WTC11 (cell line): ENCODE measurements around the gene RWDD3. TPM values are rescaled to one million over a fixed set of nuclear protein-coding genes. Genes with fewer than 3 reads are reported as not detected.

Source experiments
- ATAC-seq: fragments of 200-7000 bp; cut with Tn5 transposase; 2 replicates; pipeline ENCODE4 v1.10.0; 2021; ENCODE audit warnings: mild to moderate bottlenecking, moderate library complexity
- CTCF ChIA-PET: fragments of 300-600 bp; sonication (Branson Sonifier 250); formaldehyde crosslinking; loops from one replicate; lab custom pipeline; 2021; ENCODE audit warnings: antibody characterized with exemption; lab: Charles Lee
- POLR2A ChIA-PET: fragments of 350-600 bp; sonication (Branson Sonifier 250); formaldehyde crosslinking; loops from one replicate; lab custom pipeline; 2021; ENCODE audit warnings: antibody characterized with exemption; lab: Charles Lee
- DNase-seq: peaks from one replicate; pipeline ENCODE4 v3.0.0; 2021; ENCODE audit warnings: low spot score
- H3K27ac Mint-ChIP-seq: 2 replicates; pipeline ENCODE4 v1.8.0; 2021; ENCODE audit warnings: mixed read lengths
- H3K27me3 Mint-ChIP-seq: 2 replicates; pipeline ENCODE4 v1.8.0; 2021; ENCODE audit warnings: low read depth, mild to moderate bottlenecking, moderate library complexity, mixed read lengths
- H3K36me3 Mint-ChIP-seq: 2 replicates; pipeline ENCODE4 v1.8.0; 2021; ENCODE audit warnings: mixed read lengths
- H3K4me1 Mint-ChIP-seq: 2 replicates; pipeline ENCODE4 v1.8.0; 2022; ENCODE audit warnings: mixed read lengths
- H3K4me3 Mint-ChIP-seq: 2 replicates; pipeline ENCODE4 v1.8.0; 2021; ENCODE audit warnings: mild to moderate bottlenecking, moderate library complexity, mixed read lengths
- H3K9me3 Mint-ChIP-seq: 2 replicates; pipeline ENCODE4 v1.8.0; 2021; ENCODE audit warnings: mixed read lengths
- AFF4 ChIP-seq: sonication (generic); formaldehyde crosslinking; IDR thresholded peaks from 2 replicates; pipeline ENCODE4 v1.8.1; 2023; ENCODE audit warnings: mild to moderate bottlenecking, missing genetic modification reagents, borderline replicate concordance
- ATF1 ChIP-seq: sonication (generic); formaldehyde crosslinking; IDR thresholded peaks from 2 replicates; pipeline ENCODE4 v1.8.1; 2023; ENCODE audit warnings: mild to moderate bottlenecking, moderate library complexity, missing genetic modification reagents
- CREM ChIP-seq: sonication (generic); formaldehyde crosslinking; IDR thresholded peaks from 2 replicates; pipeline ENCODE4 v1.8.1; 2022; ENCODE audit warnings: mild to moderate bottlenecking, missing genetic modification reagents, moderate library complexity
- CTCF ChIP-seq: fragments of 200-600 bp; IDR thresholded peaks from 2 replicates; pipeline ENCODE4 v1.8.0; 2022; ENCODE audit warnings: antibody characterized with exemption
- E2F1 ChIP-seq: sonication (generic); formaldehyde crosslinking; IDR thresholded peaks from 2 replicates; pipeline ENCODE4 v1.8.0; 2022; ENCODE audit warnings: mild to moderate bottlenecking, missing genetic modification reagents
- EMX1 ChIP-seq: fragments of 250-450 bp; sonication (Bioruptor Pico); IDR thresholded peaks from 2 replicates; pipeline ENCODE4 v1.8.0; 2021; ENCODE audit warnings: mild to moderate bottlenecking
- ESRRA ChIP-seq: sonication (generic); formaldehyde crosslinking; IDR thresholded peaks from 2 replicates; pipeline ENCODE4 v1.8.1; 2022; ENCODE audit warnings: mild to moderate bottlenecking, missing genetic modification reagents, borderline replicate concordance
- FOXP1 ChIP-seq: sonication (generic); formaldehyde crosslinking; IDR thresholded peaks from 2 replicates; pipeline ENCODE4 v1.8.0; 2022; ENCODE audit warnings: missing genetic modification reagents, mild to moderate bottlenecking, moderate library complexity, borderline replicate concordance
- GRHL2 ChIP-seq: fragments of 250-450 bp; sonication (Bioruptor Pico); IDR thresholded peaks from 2 replicates; pipeline ENCODE4 v1.8.0; 2022; ENCODE audit warnings: mild to moderate bottlenecking, moderate library complexity; ENCODE audit not compliant: insufficient replicate concordance, severe bottlenecking
- GTF2I ChIP-seq: fragments of 250-450 bp; sonication (Bioruptor Pico); conservative IDR thresholded peaks from 2 replicates; pipeline ENCODE4 v1.4.0; 2021; ENCODE audit warnings: mild to moderate bottlenecking
- HMGA2 ChIP-seq: fragments of 250-450 bp; sonication (Bioruptor Pico); IDR thresholded peaks from 2 replicates; pipeline ENCODE4 v1.4.0; 2021; ENCODE audit warnings: mild to moderate bottlenecking, moderate library complexity
- JUN ChIP-seq: sonication (generic); formaldehyde crosslinking; IDR thresholded peaks from 2 replicates; pipeline ENCODE4 v1.8.0; 2023; ENCODE audit warnings: mild to moderate bottlenecking, missing genetic modification reagents
- MXD4 ChIP-seq: fragments of 250-450 bp; sonication (Bioruptor Pico); IDR thresholded peaks from 2 replicates; pipeline ENCODE4 v1.8.0; 2021; ENCODE audit warnings: mild to moderate bottlenecking, moderate library complexity, borderline replicate concordance
- NFATC4 ChIP-seq: fragments of 250-450 bp; sonication (Bioruptor Pico); IDR thresholded peaks from 2 replicates; pipeline ENCODE4 v1.9.0; 2021; ENCODE audit warnings: mild to moderate bottlenecking
- NR1H2 ChIP-seq: sonication (generic); formaldehyde crosslinking; IDR thresholded peaks from 2 replicates; pipeline ENCODE4 v1.9.0; 2021; ENCODE audit warnings: mild to moderate bottlenecking, moderate library complexity, missing genetic modification reagents
- OVOL2 ChIP-seq: fragments of 250-450 bp; sonication (Bioruptor Pico); IDR thresholded peaks from 2 replicates; pipeline ENCODE4 v1.9.0; 2021; ENCODE audit warnings: mild to moderate bottlenecking, borderline replicate concordance
- PRRX2 ChIP-seq: fragments of 250-450 bp; sonication (Bioruptor Pico); IDR thresholded peaks from 2 replicates; pipeline ENCODE4 v1.8.0; 2021; ENCODE audit warnings: mild to moderate bottlenecking
- RORB ChIP-seq: fragments of 250-450 bp; sonication (Bioruptor Pico); IDR thresholded peaks from 2 replicates; pipeline ENCODE4 v1.9.0; 2021; ENCODE audit warnings: mild to moderate bottlenecking
- SMAD3 ChIP-seq: sonication (generic); formaldehyde crosslinking; IDR thresholded peaks from 2 replicates; pipeline ENCODE4 v1.8.0; 2022; ENCODE audit warnings: missing genetic modification reagents, mild to moderate bottlenecking, borderline replicate concordance
- SMAD4 ChIP-seq: sonication (generic); formaldehyde crosslinking; IDR thresholded peaks from 2 replicates; pipeline ENCODE4 v1.8.0; 2022; ENCODE audit warnings: mild to moderate bottlenecking, missing genetic modification reagents
- SP1 ChIP-seq: sonication (generic); formaldehyde crosslinking; conservative IDR thresholded peaks from 2 replicates; pipeline ENCODE4 v1.8.1; 2022; ENCODE audit warnings: missing genetic modification reagents
- TEAD4 ChIP-seq: sonication (generic); formaldehyde crosslinking; IDR thresholded peaks from 2 replicates; pipeline ENCODE4 v1.8.0; 2022; ENCODE audit warnings: mild to moderate bottlenecking, missing genetic modification reagents
- USF1 ChIP-seq: sonication (generic); formaldehyde crosslinking; IDR thresholded peaks from 2 replicates; pipeline ENCODE4 v1.8.0; 2022; ENCODE audit warnings: mild to moderate bottlenecking, missing genetic modification reagents
- USF2 ChIP-seq: sonication (generic); formaldehyde crosslinking; IDR thresholded peaks from 2 replicates; pipeline ENCODE4 v1.8.1; 2023; ENCODE audit warnings: mild to moderate bottlenecking, missing genetic modification reagents, moderate library complexity
- ZNF263 ChIP-seq: sonication (generic); formaldehyde crosslinking; IDR thresholded peaks from 2 replicates; pipeline ENCODE4 v1.8.1; 2022; ENCODE audit warnings: low read depth, mild to moderate bottlenecking, moderate library complexity, missing genetic modification reagents
- ZNF416 ChIP-seq: fragments of 250-450 bp; sonication (Bioruptor Pico); IDR thresholded peaks from 2 replicates; pipeline ENCODE4 v1.9.0; 2021; ENCODE audit warnings: mild to moderate bottlenecking, inconsistent platforms
- total RNA-seq: library from RNA; stranded (reverse); gene quantifications from 3 replicates; pipeline ENCODE4 v1.2.3, GENCODE V29; 2021

RWDD3 gene
- total RNA-seq, 1 experiment from 2014 or later: 13.9 TPM

GRCh38 chr1:95207223-95207935, 26.6 kb upstream of the RWDD3 start:
- H3K4me1 Mint-ChIP-seq: peaks cover 3% of the 10 kb centered on the region; the same call in 1 of the 2 replicates
- POLR2A ChIA-PET: no interaction called here
- no peaks in the 10 kb centered on the region for H3K27me3 Mint-ChIP-seq
- CTCF ChIA-PET: interaction anchor here (0.9 kb wide), 1 partner anchor 27 kb away, joined by 5 read pairs; the partner anchor contains the start of gene RWDD3
- no peak for ATAC-seq
- H3K4me3 Mint-ChIP-seq: no peak overlapping the region
- no peaks in the 10 kb centered on the region for H3K36me3 Mint-ChIP-seq
- TF ChIP-seq SMAD3 (CRISPR knock-in tag) (no peak), ATF1 (CRISPR knock-in tag) (no peak), HMGA2 (no peak), CTCF (no peak), GRHL2 (CRISPR knock-in tag) (no peak), SP1 (no peak), ZNF263 (no peak), AFF4 (CRISPR knock-in tag) (no peak), RORB (CRISPR knock-in tag) (no peak), NR1H2 (CRISPR knock-in tag) (no peak), ZNF416 (CRISPR knock-in tag) (no peak), NFATC4 (CRISPR knock-in tag) (no peak), PRRX2 (no peak), JUN (CRISPR knock-in tag) (no peak)
- TF ChIP-seq, all 79 proteins: peak for 0
- Mint-ChIP-seq H3K27ac (no peak overlapping the region), H3K9me3 (peaks cover 4% of the 10 kb centered on the region)
- no peak for DNase-seq

- Mint-ChIP-seq H3K36me3 (no peaks in the 10 kb centered on the region), H3K4me3 (no peak overlapping the region), H3K27ac (no peak overlapping the region), H3K27me3 (no peaks in the 10 kb centered on the region), H3K4me1 (peaks cover 3% of the 10 kb centered on the region; the same call in 1 of the 2 replicates), H3K9me3 (peaks cover 4% of the 10 kb centered on the region)
- no peak for ATAC-seq
- POLR2A ChIA-PET: no interaction called here
- DNase-seq: no peak
- CTCF ChIA-PET: no interaction called here
- TF ChIP-seq RORB (CRISPR knock-in tag) (no peak), TEAD4 (no peak), USF2 (no peak), ESRRA (CRISPR knock-in tag) (no peak), SP1 (no peak), MXD4 (CRISPR knock-in tag) (no peak), EMX1 (no peak), E2F1 (CRISPR knock-in tag) (no peak), SMAD4 (no peak), USF1 (CRISPR knock-in tag) (no peak), OVOL2 (CRISPR knock-in tag) (no peak), CREM (CRISPR knock-in tag) (no peak), FOXP1 (CRISPR knock-in tag) (no peak), GTF2I (CRISPR knock-in tag) (no peak)
Observed at GRCh38 chr1:95208876-95209275, 25.1 kb upstream of the RWDD3 start.
